Activated CD8-positive, alpha-beta memory T cell treated with anti-CD3 and anti-CD28 coated beads, Interleukin-2, amount 10 ng/mL, durations not matched to agents 7 days and 5 days (primary cell): ENCODE measurements around the gene CFHR5. TPM values are rescaled to one million over a fixed set of nuclear protein-coding genes. Genes with fewer than 3 reads are reported as not detected.
"Not testable (repeated sequence)": the region's sequence is repeated elsewhere in the genome, so short reads cannot be mapped to it uniquely, and the experiment has no call there.

ENCODE experiments used
- ATAC-seq: fragments of 150-1000 bp; cut with Tn5 transposase; one replicate; pipeline ENCODE4 v1.10.0; 2021; ENCODE audit warnings: moderate library complexity
- CTCF ChIA-PET: fragments of 350-600 bp; sonication (Branson Sonifier 250); formaldehyde crosslinking; loops from one replicate; lab custom pipeline; 2021; ENCODE audit warnings: antibody characterized with exemption; lab: Charles Lee
- DNase-seq: peaks from one replicate; pipeline ENCODE4 v3.0.0-alpha.2; 2020
- H3K27ac Mint-ChIP-seq: one replicate; pipeline ENCODE4 v1.8.0; 2021; ENCODE audit warnings: mild to moderate bottlenecking, mixed read lengths
- H3K27me3 Mint-ChIP-seq: one replicate; pipeline ENCODE4 v1.8.0; 2021; ENCODE audit warnings: mixed read lengths
- H3K36me3 Mint-ChIP-seq: one replicate; pipeline ENCODE4 v1.8.0; 2021; ENCODE audit warnings: mild to moderate bottlenecking, mixed read lengths
- H3K4me1 Mint-ChIP-seq: one replicate; pipeline ENCODE4 v1.8.0; 2021; ENCODE audit warnings: mixed read lengths
- H3K4me3 Mint-ChIP-seq: one replicate; pipeline ENCODE4 v1.8.0; 2021; ENCODE audit warnings: mild to moderate bottlenecking, moderate library complexity, mixed read lengths
- H3K9me3 Mint-ChIP-seq: one replicate; pipeline ENCODE4 v1.8.0; 2022; ENCODE audit warnings: low read depth, mixed read lengths
- total RNA-seq, 2 experiments: library from RNA; stranded (reverse); gene quantifications; one replicate each; pipeline ENCODE4 v1.2.3, GENCODE V29; 2021

CFHR5 gene
- total RNA-seq, 2 experiments from 2014 or later = not detected

- no peaks in the 10 kb centered on the region for H3K27me3 Mint-ChIP-seq
- CTCF ChIA-PET = no interaction called here
These were observed 16.6 kb downstream of the CFHR5 start for GRCh38 chr1:196993916-196994315.

DNA sequence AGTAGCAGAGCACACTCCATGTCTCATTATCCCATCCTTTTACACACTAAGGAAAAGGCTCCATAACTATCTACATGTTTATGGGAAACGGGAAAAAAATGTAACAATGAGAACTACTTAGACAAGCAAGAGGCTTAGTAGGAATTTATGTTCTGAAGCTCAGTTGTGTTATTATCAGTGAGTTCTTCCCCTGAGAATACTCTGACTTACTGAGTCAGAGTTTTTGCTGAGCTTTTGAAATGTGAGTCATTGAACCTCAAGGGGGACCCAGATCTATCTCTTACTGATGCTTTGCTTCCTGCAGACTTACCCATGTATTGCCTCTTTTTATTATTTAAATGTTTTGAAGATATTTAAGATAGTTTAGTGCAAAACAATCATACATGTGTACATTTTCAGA lies 20.1 kb downstream of the CFHR5 start:
- Mint-ChIP-seq H3K27ac (no peak overlapping the region), H3K4me1 (no peaks in the 10 kb centered on the region)

More at GRCh38 chr1:196993916-196994315, 16.6 kb downstream of the CFHR5 start:
- Mint-ChIP-seq H3K9me3 (no peaks in the 10 kb centered on the region), H3K27ac (no peak overlapping the region), H3K36me3 (no peaks in the 10 kb centered on the region), H3K4me1 (no peaks in the 10 kb centered on the region), H3K4me3 (no peak overlapping the region)
- DNase-seq (no peak), ATAC-seq (no peak)

GRCh38 chr1:197001828-197002227 lies 24.5 kb downstream of the CFHR5 start:
- Mint-ChIP-seq H3K27me3 (no peaks in the 10 kb centered on the region), H3K27ac (no peak overlapping the region), H3K36me3 (no peaks in the 10 kb centered on the region), H3K9me3 (no peaks in the 10 kb centered on the region), H3K4me1 (no peaks in the 10 kb centered on the region), H3K4me3 (no peak overlapping the region)
- ATAC-seq (no peak), DNase-seq (no peak)
- CTCF ChIA-PET = no interaction called here

More for the DNA sequence above, 20.1 kb downstream of the CFHR5 start:
- Mint-ChIP-seq H3K4me3 (no peak overlapping the region), H3K9me3 (no peaks in the 10 kb centered on the region), H3K27me3 (no peaks in the 10 kb centered on the region), H3K36me3 (no peaks in the 10 kb centered on the region)
- no peak for ATAC-seq
- DNase-seq = no peak
- CTCF ChIA-PET = no interaction called here

DNA sequence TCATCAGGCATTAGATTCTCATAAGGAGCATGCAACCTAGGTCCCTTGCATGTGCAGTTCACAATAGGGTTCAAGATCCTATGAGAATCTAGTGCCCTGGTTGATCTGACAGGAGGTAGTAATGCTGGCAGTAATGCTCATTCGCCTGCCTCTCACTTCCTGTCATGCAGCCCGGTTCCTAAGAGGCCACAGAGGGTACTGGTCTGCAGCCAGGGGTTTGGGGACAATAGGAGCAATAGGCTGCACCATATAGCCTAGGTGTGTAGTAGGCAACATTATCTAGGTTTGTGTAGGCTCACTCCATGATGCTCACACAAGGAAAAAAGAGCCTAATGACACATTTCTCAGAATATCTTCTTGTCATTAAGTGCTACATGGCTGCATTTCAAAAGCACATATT lies 25.8 kb downstream of the CFHR5 start:
- CTCF ChIA-PET = no interaction called here
- no peaks in the 10 kb centered on the region for H3K36me3 Mint-ChIP-seq
- no peaks in the 10 kb centered on the region for H3K27me3 Mint-ChIP-seq
- no peaks in the 10 kb centered on the region for H3K4me1 Mint-ChIP-seq
- no peaks in the 10 kb centered on the region for H3K9me3 Mint-ChIP-seq
- H3K27ac Mint-ChIP-seq = no peak overlapping the region
- no peak for ATAC-seq
- no peak overlapping the region for H3K4me3 Mint-ChIP-seq
- no peak for DNase-seq

DNA sequence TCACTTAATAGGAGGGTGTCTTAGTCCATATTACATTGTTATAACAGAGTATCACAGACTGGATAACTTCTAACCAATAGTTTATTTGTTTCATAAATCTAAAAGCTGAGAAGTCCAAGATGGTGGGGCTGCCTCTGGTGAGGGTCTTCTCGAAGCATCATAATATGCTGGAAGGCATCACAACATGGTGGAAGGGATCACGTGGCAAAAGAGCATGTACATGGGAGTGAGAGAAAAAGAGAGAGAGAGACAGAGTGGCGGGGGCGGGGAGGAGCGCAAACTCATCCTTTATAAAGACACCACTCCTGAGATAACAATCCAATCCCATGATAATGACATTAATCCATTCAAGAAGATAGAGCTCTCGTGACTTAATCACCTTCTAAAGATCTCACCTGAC lies 31.5 kb downstream of the CFHR5 start:
- H3K4me1 Mint-ChIP-seq = no peaks in the 10 kb centered on the region
- H3K36me3 Mint-ChIP-seq = no peaks in the 10 kb centered on the region
- ATAC-seq = no peak
- H3K27me3 Mint-ChIP-seq = no peaks in the 10 kb centered on the region
- H3K9me3 Mint-ChIP-seq = peaks cover 2% of the 10 kb centered on the region
- H3K4me3 Mint-ChIP-seq = no peak overlapping the region
- no peak for DNase-seq
- no peak overlapping the region for H3K27ac Mint-ChIP-seq
- CTCF ChIA-PET = no interaction called here

GRCh38 chr1:197011614-197012013 lies 34.3 kb downstream of the CFHR5 start:
- CTCF ChIA-PET = no interaction called here
- Mint-ChIP-seq H3K9me3 (peaks cover 2% of the 10 kb centered on the region), H3K27ac (no peak overlapping the region), H3K27me3 (no peaks in the 10 kb centered on the region), H3K4me1 (no peaks in the 10 kb centered on the region), H3K36me3 (no peaks in the 10 kb centered on the region), H3K4me3 (no peak overlapping the region)
- DNase-seq = no peak
- ATAC-seq = no peak

GRCh38 chr1:197013234-197013633 lies 35.9 kb downstream of the CFHR5 start:
- H3K36me3 Mint-ChIP-seq = no peaks in the 10 kb centered on the region
- peaks cover 2% of the 10 kb centered on the region for H3K9me3 Mint-ChIP-seq
- H3K27me3 Mint-ChIP-seq = no peaks in the 10 kb centered on the region
- ATAC-seq (no peak), DNase-seq (no peak)
- H3K4me1 Mint-ChIP-seq = no peaks in the 10 kb centered on the region
- H3K4me3 Mint-ChIP-seq = no peak overlapping the region
- H3K27ac Mint-ChIP-seq = no peak overlapping the region
- CTCF ChIA-PET = no interaction called here

- Mint-ChIP-seq H3K9me3 (peaks cover under 1% of the 10 kb centered on the region), H3K27ac (no peak overlapping the region), H3K4me1 (no peaks in the 10 kb centered on the region), H3K36me3 (no peaks in the 10 kb centered on the region), H3K4me3 (no peak overlapping the region), H3K27me3 (no peaks in the 10 kb centered on the region)
- CTCF ChIA-PET = no interaction called here
- DNase-seq = no peak
- no peak for ATAC-seq
These were observed 39.4 kb downstream of the CFHR5 start for GRCh38 chr1:197016751-197017150.

- ATAC-seq (no peak), DNase-seq (no peak)
- Mint-ChIP-seq H3K27ac (no peak overlapping the region), H3K4me3 (no peak overlapping the region), H3K9me3 (no peaks in the 10 kb centered on the region), H3K4me1 (no peaks in the 10 kb centered on the region), H3K27me3 (no peaks in the 10 kb centered on the region), H3K36me3 (no peaks in the 10 kb centered on the region)
- CTCF ChIA-PET = no interaction called here
These were observed 40.3 kb downstream of the CFHR5 start for GRCh38 chr1:197017558-197018146.

- Mint-ChIP-seq H3K36me3 (no peaks in the 10 kb centered on the region), H3K27me3 (no peaks in the 10 kb centered on the region), H3K9me3 (no peaks in the 10 kb centered on the region), H3K27ac (no peak overlapping the region), H3K4me1 (no peaks in the 10 kb centered on the region), H3K4me3 (no peak overlapping the region)
- DNase-seq (no peak), ATAC-seq (no peak)
- CTCF ChIA-PET = no interaction called here
These were observed 44.4 kb downstream of the CFHR5 start for GRCh38 chr1:197021716-197022115.

DNA sequence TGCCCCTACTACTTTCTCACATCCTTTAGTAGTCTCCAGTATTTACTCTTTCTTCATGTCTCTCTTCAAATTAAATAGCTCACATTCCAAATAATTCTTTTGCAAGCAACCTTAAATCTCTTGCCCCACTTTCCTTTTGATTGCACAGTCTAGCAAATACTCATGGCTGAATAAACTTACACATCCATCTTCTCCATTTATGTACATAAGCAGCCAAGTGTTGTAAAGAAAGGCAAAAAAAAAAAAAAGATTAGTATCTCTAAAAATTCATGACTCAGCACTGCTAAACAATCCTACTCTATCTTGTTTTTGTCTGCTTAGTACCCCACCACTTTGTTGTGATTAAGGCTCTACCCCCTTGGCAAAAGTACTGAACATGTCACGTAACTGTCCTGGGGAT lies 47.1 kb downstream of the CFHR5 start:
- Mint-ChIP-seq H3K4me3 (no peak overlapping the region), H3K36me3 (no peaks in the 10 kb centered on the region), H3K27me3 (no peaks in the 10 kb centered on the region), H3K4me1 (no peaks in the 10 kb centered on the region), H3K9me3 (no peaks in the 10 kb centered on the region), H3K27ac (no peak overlapping the region)
- CTCF ChIA-PET = no interaction called here
- no peak for DNase-seq
- ATAC-seq = no peak

DNA sequence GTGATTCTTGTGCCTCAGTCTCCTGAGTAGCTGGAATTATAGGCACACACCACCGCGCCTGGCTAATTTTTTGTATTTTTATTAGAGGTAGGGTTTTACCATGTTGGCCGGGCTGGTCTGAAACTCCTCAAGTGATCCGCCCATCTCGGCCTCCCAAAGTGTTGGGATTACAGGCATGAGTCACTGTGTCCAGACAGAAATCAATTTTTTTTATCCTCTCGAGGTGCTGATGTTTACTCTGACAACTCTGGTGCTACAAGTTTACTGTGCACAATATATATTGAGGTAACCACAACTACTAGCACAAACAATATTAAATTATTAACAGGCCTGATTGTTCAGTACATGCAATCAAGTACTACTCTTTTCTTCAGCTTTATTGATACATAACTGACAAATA lies 50.0 kb downstream of the CFHR5 start:
- Mint-ChIP-seq H3K4me1 (no peaks in the 10 kb centered on the region), H3K27me3 (no peaks in the 10 kb centered on the region), H3K9me3 (no peaks in the 10 kb centered on the region), H3K36me3 (no peaks in the 10 kb centered on the region), H3K27ac (no peak overlapping the region), H3K4me3 (no peak overlapping the region)
- CTCF ChIA-PET = no interaction called here
- ATAC-seq (no peak), DNase-seq (no peak)

GRCh38 chr1:197029749-197030148 lies 52.4 kb downstream of the CFHR5 start:
- Mint-ChIP-seq H3K9me3 (no peaks in the 10 kb centered on the region), H3K27ac (no peak overlapping the region), H3K4me1 (no peaks in the 10 kb centered on the region), H3K27me3 (no peaks in the 10 kb centered on the region), H3K36me3 (no peaks in the 10 kb centered on the region), H3K4me3 (no peak overlapping the region)
- CTCF ChIA-PET = no interaction called here
- no peak for ATAC-seq
- DNase-seq = no peak

- not testable (repeated sequence) for H3K4me1 Mint-ChIP-seq, ATAC-seq, H3K9me3 Mint-ChIP-seq, H3K36me3 Mint-ChIP-seq, H3K27me3 Mint-ChIP-seq, H3K27ac Mint-ChIP-seq, H3K4me3 Mint-ChIP-seq, DNase-seq
- CTCF ChIA-PET = interaction anchor here (1.0 kb wide), 1 partner anchor 101 kb away, joined by 3 read pairs; no protein-coding TSS in a partner anchor
These were observed 57.4 kb downstream of the CFHR5 start for GRCh38 chr1:197034631-197035339.
